Calu3 (cell line): ENCODE results near the gene C19orf73. TPM values are rescaled to one million over a fixed set of nuclear protein-coding genes. Genes with fewer than 3 reads are reported as not detected.

Source experiments
- BruUV-seq: library from RNA; stranded (reverse); fragments of 400-500 nt; replicated peaks from 2 replicates; lab custom pipeline; 2021; lab: Mats Ljungman, UMichigan
- CTCF ChIA-PET: fragments of 300-600 bp; sonication (Branson Sonifier 250); formaldehyde crosslinking; loops from one replicate; lab custom pipeline; 2022; ENCODE audit warnings: antibody characterized with exemption; lab: Charles Lee
- DNase-seq: peaks from one replicate; pipeline ENCODE4 v3.0.0; 2022
- H3K27ac Mint-ChIP-seq: one replicate; pipeline ENCODE4 v1.8.0; 2022; ENCODE audit warnings: mixed read lengths; ENCODE audit not compliant: unreplicated experiment
- H3K27me3 Mint-ChIP-seq: one replicate; pipeline ENCODE4 v1.8.0; 2022; ENCODE audit warnings: mixed read lengths; ENCODE audit not compliant: unreplicated experiment
- H3K36me3 Mint-ChIP-seq: one replicate; pipeline ENCODE4 v1.8.0; 2022; ENCODE audit warnings: mild to moderate bottlenecking, moderate library complexity, mixed read lengths; ENCODE audit not compliant: insufficient read depth, unreplicated experiment
- H3K4me1 Mint-ChIP-seq: one replicate; pipeline ENCODE4 v1.8.0; 2022; ENCODE audit warnings: mild to moderate bottlenecking, low read depth, mixed read lengths; ENCODE audit not compliant: unreplicated experiment
- H3K4me3 Mint-ChIP-seq: one replicate; pipeline ENCODE4 v1.8.0; 2022; ENCODE audit warnings: mild to moderate bottlenecking, low read depth, moderate library complexity, mixed read lengths; ENCODE audit not compliant: unreplicated experiment
- H3K9me3 Mint-ChIP-seq: one replicate; pipeline ENCODE4 v1.8.0; 2022; ENCODE audit warnings: low read depth, mixed read lengths; ENCODE audit not compliant: unreplicated experiment
- intact Hi-C: fragments of 100-400 bp; cut with micrococcal nuclease; formaldehyde crosslinking; loops from one replicate; pipeline ENCODE4 v1.10.0; 2022; ENCODE audit not compliant: unreplicated experiment
- total RNA-seq: library from RNA; stranded (reverse); gene quantifications from 2 replicates; pipeline ENCODE4 v1.2.3, GENCODE V29; 2022
- TF ChIP-seq, protein P1 (sequence below): fragments of 200-600 bp; IDR thresholded peaks from one replicate; pipeline ENCODE4 v1.8.0; 2022; ENCODE audit warnings: antibody characterized with exemption; ENCODE audit not compliant: unreplicated experiment

The C19orf73 gene
- total RNA-seq, 1 experiment from 2014 or later = 1.9 TPM

DNA sequence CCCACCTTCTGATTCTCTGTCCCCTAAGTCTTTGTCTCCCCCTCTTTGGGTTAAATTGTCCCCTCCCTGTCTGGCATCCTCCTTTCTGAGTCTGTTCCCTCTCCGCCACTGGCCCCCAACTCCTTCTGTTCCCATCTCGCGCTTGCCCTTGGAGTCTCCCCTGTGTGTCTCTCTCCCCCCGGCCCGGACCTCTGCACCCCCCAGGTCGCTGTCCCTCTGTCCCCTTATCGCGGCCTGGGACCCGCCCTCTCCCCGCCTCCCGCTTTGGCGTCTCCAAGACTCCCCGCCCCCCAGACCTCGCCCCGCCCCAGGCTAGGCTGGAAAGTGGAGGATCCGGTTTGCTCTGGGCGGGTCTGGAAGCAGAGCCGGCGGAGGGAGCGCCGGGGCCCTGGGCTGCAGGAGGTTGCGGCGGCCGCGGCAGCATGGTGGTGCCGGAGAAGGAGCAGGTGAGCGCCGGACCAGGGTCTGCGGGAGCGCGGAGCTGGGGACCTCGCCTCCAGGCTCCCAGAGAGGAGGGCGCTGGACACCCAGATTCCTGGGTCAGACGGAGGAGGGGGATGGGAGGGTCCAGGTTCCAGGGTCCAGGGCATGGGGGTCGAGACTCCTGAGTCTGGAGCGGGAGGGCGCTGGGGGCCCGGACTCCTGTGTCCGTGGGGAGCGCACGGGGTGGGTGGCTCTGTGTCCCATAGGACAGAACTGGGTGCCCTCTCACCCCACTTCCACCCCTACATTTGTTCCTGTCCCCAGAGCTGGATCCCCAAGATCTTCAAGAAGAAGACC lies 38.7 kb upstream of the C19orf73 start, which contains the start of gene TRPM4:
TRPM4 (plus strand) TSS at position 348 of the 780 bp plus-strand sequence; CDS start at position 423, 75 bp downstream.
- peaks cover 53% of the 10 kb centered on the region for H3K27me3 Mint-ChIP-seq
- intact Hi-C loops = no loop called here
- peaks cover 16% of the 10 kb centered on the region for H3K4me1 Mint-ChIP-seq
- CTCF ChIA-PET = interaction anchor here (0.5 kb wide), 1 partner anchor 67 kb away, joined by 3 read pairs; no protein-coding TSS in a partner anchor
- H3K27ac Mint-ChIP-seq = peak within 1 kb of the TSS; percentile 47
- no TSS peak for BruUV-seq
- peak within 1 kb of the TSS; percentile 73 for H3K4me3 Mint-ChIP-seq
- H3K36me3 Mint-ChIP-seq = peaks cover 39% of the 10 kb centered on the region
- H3K9me3 Mint-ChIP-seq = peaks cover 14% of the 10 kb centered on the region
- TF ChIP-seq, protein P1, sequence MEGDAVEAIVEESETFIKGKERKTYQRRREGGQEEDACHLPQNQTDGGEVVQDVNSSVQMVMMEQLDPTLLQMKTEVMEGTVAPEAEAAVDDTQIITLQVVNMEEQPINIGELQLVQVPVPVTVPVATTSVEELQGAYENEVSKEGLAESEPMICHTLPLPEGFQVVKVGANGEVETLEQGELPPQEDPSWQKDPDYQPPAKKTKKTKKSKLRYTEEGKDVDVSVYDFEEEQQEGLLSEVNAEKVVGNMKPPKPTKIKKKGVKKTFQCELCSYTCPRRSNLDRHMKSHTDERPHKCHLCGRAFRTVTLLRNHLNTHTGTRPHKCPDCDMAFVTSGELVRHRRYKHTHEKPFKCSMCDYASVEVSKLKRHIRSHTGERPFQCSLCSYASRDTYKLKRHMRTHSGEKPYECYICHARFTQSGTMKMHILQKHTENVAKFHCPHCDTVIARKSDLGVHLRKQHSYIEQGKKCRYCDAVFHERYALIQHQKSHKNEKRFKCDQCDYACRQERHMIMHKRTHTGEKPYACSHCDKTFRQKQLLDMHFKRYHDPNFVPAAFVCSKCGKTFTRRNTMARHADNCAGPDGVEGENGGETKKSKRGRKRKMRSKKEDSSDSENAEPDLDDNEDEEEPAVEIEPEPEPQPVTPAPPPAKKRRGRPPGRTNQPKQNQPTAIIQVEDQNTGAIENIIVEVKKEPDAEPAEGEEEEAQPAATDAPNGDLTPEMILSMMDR = no peak
- DNase-seq = peak; percentile 98

DNA sequence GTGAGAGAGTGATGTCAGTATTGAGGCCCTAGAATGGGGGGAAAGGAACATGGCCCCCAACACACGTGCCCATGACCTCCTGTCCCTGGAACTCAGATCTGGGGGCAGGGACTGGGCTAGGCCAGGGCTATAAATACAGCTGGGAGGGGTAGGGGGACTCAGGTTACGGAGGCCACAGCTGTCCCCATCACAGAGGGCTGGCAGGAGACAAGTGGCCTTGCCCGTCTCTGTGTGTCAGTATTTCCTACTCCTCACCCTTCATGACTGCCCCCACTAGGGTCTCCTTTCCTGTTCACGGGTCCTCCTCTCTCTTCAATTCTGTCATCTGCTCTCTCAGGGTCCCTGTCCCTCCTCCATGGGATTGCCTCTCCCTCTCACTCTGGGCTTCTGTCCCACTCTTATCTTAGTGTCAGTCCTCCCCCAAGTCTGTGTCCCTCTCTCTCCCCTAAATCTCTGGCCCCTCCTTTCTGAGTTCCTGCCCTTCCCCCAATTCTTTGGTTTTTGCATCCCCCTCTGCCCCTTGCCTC lies 36.9 kb upstream of the C19orf73 start:
- DNase-seq = no peak
- Mint-ChIP-seq H3K9me3 (peaks cover 16% of the 10 kb centered on the region), H3K27me3 (peaks cover 69% of the 10 kb centered on the region), H3K4me1 (peaks cover 24% of the 10 kb centered on the region), H3K36me3 (peaks cover 48% of the 10 kb centered on the region), H3K4me3 (no peak overlapping the region), H3K27ac (no peak overlapping the region)
- intact Hi-C loops = no loop called here
- CTCF ChIA-PET = interaction anchor here (0.7 kb wide), 1 partner anchor 96 kb away, joined by 5 read pairs; no protein-coding TSS in a partner anchor
- BruUV-seq = no TSS peak
- TF ChIP-seq, protein P1 = no peak

DNA sequence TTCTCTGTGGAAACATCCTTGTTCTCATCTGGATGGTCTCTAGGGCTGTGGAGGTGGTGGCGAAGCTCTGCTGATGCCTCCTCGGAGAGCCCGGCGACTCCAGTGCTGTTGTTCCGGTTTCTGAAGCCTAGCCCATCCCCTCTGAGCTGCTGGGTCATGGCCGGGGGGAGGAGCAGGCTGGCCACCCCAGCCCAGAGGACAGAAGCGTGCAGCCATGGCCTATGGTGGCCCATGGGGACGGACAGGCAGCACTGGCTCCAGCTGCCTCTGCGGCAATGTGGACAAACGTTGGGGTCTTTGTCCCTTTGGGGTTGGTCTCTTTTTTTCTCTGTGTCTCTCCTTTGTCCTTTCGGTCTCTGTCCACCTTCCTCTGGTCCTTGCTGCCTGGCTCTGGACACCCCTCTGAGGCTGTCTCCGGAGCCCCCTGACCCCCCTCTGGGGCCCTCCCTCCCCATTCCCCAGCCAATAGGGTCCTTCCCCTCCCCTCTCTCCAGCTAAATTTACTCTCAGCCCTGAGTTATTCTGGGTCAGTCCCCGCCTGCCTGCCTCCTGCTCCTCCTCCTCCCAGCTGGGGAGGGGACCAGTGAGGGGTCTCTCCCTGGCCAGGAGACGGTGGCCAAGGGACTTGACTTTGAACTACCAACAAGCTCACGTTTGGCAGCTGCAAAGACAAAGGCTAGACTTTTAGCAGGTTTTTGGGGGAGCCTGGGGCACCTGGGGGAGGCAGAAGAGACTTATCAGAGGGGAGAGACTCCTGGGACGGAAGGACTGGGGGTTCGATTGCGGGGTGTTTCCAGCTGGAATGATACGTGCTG lies 36.3 kb upstream of the C19orf73 start, which contains the start of gene HRC:
HRC (minus strand) TSS at position 392 of the 815 bp plus-strand sequence; CDS start at position 233, 159 bp downstream.
- peak within 1 kb of the TSS; percentile 25 for H3K27ac Mint-ChIP-seq
- TF ChIP-seq, protein P1 = no peak
- CTCF ChIA-PET = interaction anchor here (0.5 to 0.7 kb wide), 2 partner anchors 88 to 95 kb away, joined by 4 to 5 read pairs; no protein-coding TSS in a partner anchor
- H3K27me3 Mint-ChIP-seq = peaks cover 69% of the 10 kb centered on the region
- no TSS peak for BruUV-seq
- intact Hi-C loops = no loop called here
- peaks cover 24% of the 10 kb centered on the region for H3K4me1 Mint-ChIP-seq
- DNase-seq = no peak
- H3K4me3 Mint-ChIP-seq = no peak within 1 kb of the TSS
- peaks cover 16% of the 10 kb centered on the region for H3K9me3 Mint-ChIP-seq
- peaks cover 46% of the 10 kb centered on the region for H3K36me3 Mint-ChIP-seq

DNA sequence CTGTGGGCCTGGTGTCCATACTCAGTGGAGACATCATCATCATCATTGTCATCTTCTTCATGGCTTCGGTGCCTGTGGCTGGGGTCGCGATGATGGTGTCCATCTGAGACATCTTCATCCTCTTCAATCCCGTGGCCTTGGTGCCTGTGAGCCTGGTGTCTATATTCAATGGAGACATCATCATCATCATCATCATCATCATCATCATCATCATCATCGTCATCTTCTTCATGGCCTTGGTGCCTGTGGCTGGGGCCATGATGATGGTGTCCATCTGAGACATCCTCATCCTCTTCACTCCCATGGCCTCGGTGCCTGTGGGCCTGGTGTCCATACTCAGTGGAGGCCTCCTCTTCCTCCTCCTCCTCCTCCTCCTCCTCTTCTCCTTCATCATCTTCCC lies 35.3 kb upstream of the C19orf73 start:
- Mint-ChIP-seq H3K27me3 (peaks cover 69% of the 10 kb centered on the region), H3K4me3 (no peak overlapping the region), H3K4me1 (peaks cover 17% of the 10 kb centered on the region), H3K36me3 (peaks cover 55% of the 10 kb centered on the region), H3K27ac (peak overlapping the region; percentile 25), H3K9me3 (peaks cover 16% of the 10 kb centered on the region)
- no TSS peak for BruUV-seq
- intact Hi-C loops = no loop called here
- TF ChIP-seq, protein P1 = no peak
- DNase-seq = no peak
- CTCF ChIA-PET = interaction anchor here (0.6 kb wide), 1 partner anchor 15 kb away, joined by 3 read pairs; no protein-coding TSS in a partner anchor
